K562 (cell line): ENCODE results near the gene LAIR1. TPM values are rescaled to one million over a fixed set of nuclear protein-coding genes. Genes with fewer than 3 reads are reported as not detected.

ENCODE experiments used
- ATAC-seq: fragments of 200-7000 bp; cut with Tn5 transposase; 3 replicates; pipeline ENCODE4 v1.9.1; 2020; ENCODE audit warnings: moderate library complexity
- BruUV-seq: library from RNA; stranded (reverse); fragments of 400-500 nt; replicated peaks from 2 replicates; lab custom pipeline; 2021; lab: Mats Ljungman, UMichigan
- CTCF ChIA-PET: fragments of 300-600 bp; formaldehyde crosslinking; extraction: SDS; loops from one replicate; lab custom pipeline; 2021; ENCODE audit warnings: low intra/inter-chr PET ratio; lab: Yijun Ruan, JAX
- POLR2A ChIA-PET: fragments of 300-600, 350-650 bp; sonication (Branson Sonifier 250); formaldehyde crosslinking; extraction: SDS; loops from one replicate; lab custom pipeline; 2021; ENCODE audit warnings: antibody characterized with exemption, inconsistent platforms; lab: Yijun Ruan, JAX
- DNase-seq, 4 experiments: peaks; one replicate each; pipeline versions ENCODE4 v3.0.0 to v3.0.0-alpha.2; 2011 to 2018; ENCODE audit warnings: low spot score in 3 of 4, mixed read lengths in 3 of 4; ENCODE audit errors: extremely low read depth in 1 of 4
- FAIRE-seq: peaks from 2 replicates; lab custom pipeline; 2011; peaks lifted over from hg19 to GRCh38; lab: Jason Lieb, UNC
- H2AFZ ChIP-seq: 2 replicates; pipeline ENCODE4 v1.6.0; 2011; ENCODE audit warnings: low read depth, low read length, control low read depth, inconsistent platforms
- H3K27ac ChIP-seq: fragments of 200-600 bp; 3 replicates; pipeline ENCODE4 v1.8.0; 2011; ENCODE audit warnings: low read depth, mild to moderate bottlenecking, control low read depth, inconsistent platforms, low read length, moderate library complexity, mixed read lengths; ENCODE audit errors: extremely low read depth
- H3K27me3 ChIP-seq, 2 experiments: fragments of 300-600 bp in 1 of 2; 2 replicates in 1 of 2; 3 replicates in 1 of 2; pipeline versions ENCODE4 v1.6.0 to v1.8.0; 2011; ENCODE audit warnings: inconsistent platforms in 2 of 2, low read length in 2 of 2, mild to moderate bottlenecking in 1 of 2, mixed read lengths in 1 of 2, moderate library complexity in 1 of 2; ENCODE audit not compliant: control insufficient read depth in 2 of 2, insufficient read depth in 2 of 2
- H3K36me3 ChIP-seq: fragments of 300-600 bp; 3 replicates; pipeline ENCODE4 v1.8.0; 2011; ENCODE audit warnings: mild to moderate bottlenecking, low read length, inconsistent platforms; ENCODE audit not compliant: control insufficient read depth, insufficient read depth
- H3K4me1 ChIP-seq, 2 experiments: fragments of 200-600 bp in 1 of 2; replicated peaks in 1 of 2; 2 replicates in 1 of 2; 3 replicates in 1 of 2; pipeline versions ENCODE4 v1.5.1 to v1.8.0; 2011; ENCODE audit warnings: inconsistent platforms in 2 of 2, low read length in 2 of 2, mild to moderate bottlenecking in 1 of 2, mixed read lengths in 1 of 2, moderate library complexity in 1 of 2; ENCODE audit not compliant: control insufficient read depth in 2 of 2, insufficient read depth in 2 of 2
- H3K4me2 ChIP-seq: 2 replicates; pipeline ENCODE4 v1.6.1; 2011; ENCODE audit warnings: low read length, control low read depth, inconsistent platforms, mixed read lengths; ENCODE audit not compliant: insufficient read depth
- H3K4me3 ChIP-seq: fragments of 200-600 bp; sonication (generic), shearing (Covaris generic); 2 replicates; pipeline ENCODE4 v1.5.1; 2016; ENCODE audit warnings: control low read depth, inconsistent platforms
- H3K79me2 ChIP-seq: fragments of 200-600 bp; 3 replicates; pipeline ENCODE4 v1.8.0; 2011; ENCODE audit warnings: low read length, inconsistent platforms; ENCODE audit not compliant: control insufficient read depth, insufficient read depth
- H3K9ac ChIP-seq, 2 experiments: 2 replicates each; pipeline versions ENCODE4 v1.6.0 to v1.6.1; 2011; ENCODE audit warnings: low read depth in 2 of 2, low read length in 2 of 2, control low read depth in 1 of 2, inconsistent platforms in 1 of 2, mild to moderate bottlenecking in 1 of 2, mixed read lengths in 1 of 2; ENCODE audit not compliant: insufficient read depth in 1 of 2
- H3K9me1 ChIP-seq: one replicate; pipeline ENCODE4 v1.6.0; 2011; ENCODE audit warnings: inconsistent platforms, mild to moderate bottlenecking, low read length, moderate library complexity; ENCODE audit not compliant: control insufficient read depth, insufficient read depth
- H3K9me3 ChIP-seq: replicated peaks from 2 replicates; pipeline ENCODE4 v1.5.1; 2011; ENCODE audit warnings: low read depth, low read length, inconsistent platforms; ENCODE audit not compliant: control insufficient read depth, insufficient read depth
- H4K20me1 ChIP-seq: replicated peaks from 2 replicates; pipeline ENCODE4 v1.6.1; 2011; ENCODE audit warnings: low read length, inconsistent platforms, mixed read lengths; ENCODE audit not compliant: control insufficient read depth, insufficient read depth
- CEBPG ChIP-seq, 3 experiments: fragments of 200-800 bp in 1 of 3; sonication (Bioruptor generic) in 1 of 3; sonication (generic) in 1 of 3; formaldehyde crosslinking in 1 of 3; IDR thresholded peaks in 2 of 3; conservative IDR thresholded peaks in 1 of 3; 2 replicates each; pipeline versions ENCODE4 v1.6.1 to v1.8.0; 2016 to 2022; ENCODE audit warnings: missing compliant biosample characterization in 2 of 3, missing genetic modification characterization in 2 of 3, mild to moderate bottlenecking in 1 of 3, missing genetic modification reagents in 1 of 3
- CREM ChIP-seq: IDR thresholded peaks from 2 replicates; pipeline ENCODE4 v1.6.1; 2014; ENCODE audit warnings: antibody characterized with exemption, low read depth
- HMGN3 ChIP-seq: IDR thresholded peaks from 2 replicates; pipeline ENCODE4 v1.6.1; 2011; ENCODE audit warnings: borderline replicate concordance, low read depth, mild to moderate bottlenecking, mixed read lengths, low read length; ENCODE audit not compliant: insufficient read length; ENCODE audit errors: extremely low read depth
- MTF1 ChIP-seq: fragments of 250-450 bp; sonication (Bioruptor Pico); IDR thresholded peaks from 2 replicates; pipeline ENCODE4 v1.9.0; 2021; ENCODE audit warnings: moderate library complexity, mild to moderate bottlenecking, inconsistent platforms, borderline replicate concordance
- TEAD2 ChIP-seq: fragments of 450-650 bp; IDR thresholded peaks from 2 replicates; pipeline ENCODE4 v1.6.1; 2016; ENCODE audit warnings: missing genetic modification characterization, control low read depth, missing compliant biosample characterization
- WGBS: fragments of 100-300 bp; shearing (Covaris generic); methylation state at CpG from one replicate; pipeline ENCODE4 v1.1.6; 2016; ENCODE audit warnings: low coverage, mixed read lengths; ENCODE audit not compliant: insufficient coverage; ENCODE audit errors: missing lambda C conversion rate; 5-methylcytosine and 5-hydroxymethylcytosine counted together
- in situ Hi-C: fragments of 300-500 bp; cut with MboI; formaldehyde crosslinking; loops from 4 replicates; pipeline ENCODE4 v1.15.0; 2018; ENCODE audit warnings: inconsistent platforms, mixed read lengths
- intact Hi-C: fragments of 100-400 bp; cut with micrococcal nuclease; formaldehyde crosslinking; loops from 2 replicates; pipeline ENCODE4 v1.14.2; 2022
- polyA plus RNA-seq, 8 experiments: library from polyadenylated mRNA; depleted of rRNA in 4 of 8; stranded (reverse) in 5 of 8; unstranded in 3 of 8; fragments of >200 nt; fragmentation: Nextera tagmentation in 2 of 8; fragmentation: Illumina TruSeq in 1 of 8; extraction: Ambion mirVana in 2 of 8; extraction: Trizol in 1 of 8; gene quantifications; 2 replicates each; pipeline versions ENCODE4 v1.2.1 to v1.2.3, GENCODE V29; 2011 to 2014; ENCODE audit warnings: inconsistent platforms in 1 of 8, missing spikeins in 1 of 8
- total RNA-seq, 7 experiments: library from RNA; depleted of rRNA in 6 of 7; stranded (reverse); fragments of >200 nt in 6 of 7; fragmentation: Illumina TruSeq in 2 of 7; extraction: Trizol in 2 of 7; gene quantifications; 2 replicates each; pipeline versions ENCODE4 v1.2.1 to v1.2.3, GENCODE V29; 2011 to 2021; ENCODE audit warnings: low replicate concordance in 1 of 7
- TF ChIP-seq, protein P1 (sequence below), 2 experiments: fragments of 450-650 bp in 1 of 2; sonication (generic) in 1 of 2; formaldehyde crosslinking in 1 of 2; IDR thresholded peaks in 1 of 2; conservative IDR thresholded peaks in 1 of 2; 2 replicates each; pipeline versions ENCODE4 v1.6.1 to v1.8.1; 2016 to 2023; ENCODE audit warnings: mild to moderate bottlenecking in 2 of 2, moderate library complexity in 2 of 2, inconsistent platforms in 1 of 2, missing genetic modification reagents in 1 of 2
- TF ChIP-seq, protein P2 (sequence below): sonication (generic); formaldehyde crosslinking; IDR thresholded peaks from 2 replicates; pipeline ENCODE4 v1.8.1; 2023; ENCODE audit warnings: mild to moderate bottlenecking, missing genetic modification reagents

The LAIR1 gene
- total and polyA plus RNA-seq, 9 of the 15 experiments (the other 6 are each of a cell fraction or from before 2014, with no cell fraction given), result 0.12 to 0.54 (median 0.24) TPM; not detected in 6

DNA sequence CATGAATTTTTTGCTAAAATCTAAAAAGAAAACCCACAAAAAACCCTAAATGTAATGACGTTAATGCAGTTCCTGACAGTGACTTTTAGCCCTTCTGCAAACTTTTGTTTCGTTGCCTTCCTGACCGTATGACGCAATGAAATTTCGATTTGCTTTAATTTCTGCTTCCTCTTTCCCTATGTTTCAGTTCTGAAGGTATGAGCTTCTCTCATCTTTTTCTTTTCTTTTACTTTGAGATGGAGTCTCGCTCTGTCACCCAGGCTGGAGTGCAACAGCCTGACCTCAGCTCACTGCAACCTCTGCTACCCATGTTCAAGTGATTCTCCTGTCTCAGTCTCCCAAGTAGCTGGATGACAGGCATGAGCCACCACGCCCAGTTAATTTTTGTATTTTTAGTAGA, 45.7 kb downstream of the LAIR1 start:
- no peak overlapping the region for H3K4me2 ChIP-seq
- CTCF ChIA-PET, result no interaction called here

More for the DNA sequence above, 45.7 kb downstream of the LAIR1 start:
- Histone ChIP-seq H3K27me3 (peaks cover 23 to 41% of the 10 kb centered on the region in 2 experiments), H3K9me1 (no peaks in the 10 kb centered on the region), H3K79me2 (no peaks in the 10 kb centered on the region), H3K4me1 (no peaks in the 10 kb centered on the region), H3K9ac (no peak overlapping the region), H3K27ac (no peak overlapping the region), H3K36me3 (no peaks in the 10 kb centered on the region), H3K4me3 (no peak overlapping the region), H2AFZ (no peak overlapping the region), H3K9me3 (no peaks in the 10 kb centered on the region), H4K20me1 (no peaks in the 10 kb centered on the region)
- no peak for DNase-seq
- under 1% methylated on average over 7 of the region's 7 CpGs for WGBS
- intact Hi-C loops, result no loop called here
- no peak for TF ChIP-seq CREM
- no peak for TF ChIP-seq CEBPG (CRISPR knock-in tag; IDR thresholded peaks at IDR 0.05)
- TF ChIP-seq CEBPG (tag; conservative IDR thresholded peaks at IDR 0.05 in 1 of 2, IDR thresholded peaks at IDR 0.05 in 1 of 2), result 0 out of 4 replicates have a peak, but pooled peaks of 1 of the 2 experiments have one; percentile 23
- no peak for TF ChIP-seq TEAD2
- TF ChIP-seq, protein P1, sequence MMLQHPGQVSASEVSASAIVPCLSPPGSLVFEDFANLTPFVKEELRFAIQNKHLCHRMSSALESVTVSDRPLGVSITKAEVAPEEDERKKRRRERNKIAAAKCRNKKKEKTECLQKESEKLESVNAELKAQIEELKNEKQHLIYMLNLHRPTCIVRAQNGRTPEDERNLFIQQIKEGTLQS (IDR thresholded peaks at IDR 0.05), result peak; percentile 35; the same call in 1 of the 2 replicates
- TF ChIP-seq, protein P1 (CRISPR knock-in tag; conservative IDR thresholded peaks at IDR 0.05), result no peak
- TF ChIP-seq, protein P2, sequence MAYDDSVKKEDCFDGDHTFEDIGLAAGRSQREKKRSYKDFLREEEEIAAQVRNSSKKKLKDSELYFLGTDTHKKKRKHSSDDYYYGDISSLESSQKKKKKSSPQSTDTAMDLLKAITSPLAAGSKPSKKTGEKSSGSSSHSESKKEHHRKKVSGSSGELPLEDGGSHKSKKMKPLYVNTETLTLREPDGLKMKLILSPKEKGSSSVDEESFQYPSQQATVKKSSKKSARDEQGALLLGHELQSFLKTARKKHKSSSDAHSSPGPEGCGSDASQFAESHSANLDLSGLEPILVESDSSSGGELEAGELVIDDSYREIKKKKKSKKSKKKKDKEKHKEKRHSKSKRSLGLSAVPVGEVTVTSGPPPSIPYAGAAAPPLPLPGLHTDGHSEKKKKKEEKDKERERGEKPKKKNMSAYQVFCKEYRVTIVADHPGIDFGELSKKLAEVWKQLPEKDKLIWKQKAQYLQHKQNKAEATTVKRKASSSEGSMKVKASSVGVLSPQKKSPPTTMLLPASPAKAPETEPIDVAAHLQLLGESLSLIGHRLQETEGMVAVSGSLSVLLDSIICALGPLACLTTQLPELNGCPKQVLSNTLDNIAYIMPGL, result no peak
- TF ChIP-seq MTF1 (CRISPR knock-in tag), result no peak
- no peak for TF ChIP-seq HMGN3
- BruUV-seq, result no TSS peak
- no peak for FAIRE-seq
- in situ Hi-C loops, result no loop called here
- no peak for ATAC-seq
- POLR2A ChIA-PET, result no interaction called here
